SU-DHL-6 (cell line): ENCODE data around the gene AQP2.

Experiments used
- EZH2phosphoT487 ChIP-seq: fragments of 200-600 bp; sonication (generic), shearing (Covaris generic); conservative IDR thresholded peaks from 2 replicates; pipeline ENCODE4 v1.6.1; 2018; ENCODE audit warnings: mild to moderate bottlenecking, antibody characterized with exemption, low read length, moderate library complexity, mixed read lengths
- TF ChIP-seq, protein P1 (sequence below): fragments of 200-600 bp; sonication (generic); IDR thresholded peaks from one replicate; pipeline ENCODE4 v1.5.1; 2017; ENCODE audit warnings: antibody characterized with exemption, mild to moderate bottlenecking, low read length, moderate library complexity; ENCODE audit not compliant: insufficient read depth, poor library complexity, severe bottlenecking

DNA sequence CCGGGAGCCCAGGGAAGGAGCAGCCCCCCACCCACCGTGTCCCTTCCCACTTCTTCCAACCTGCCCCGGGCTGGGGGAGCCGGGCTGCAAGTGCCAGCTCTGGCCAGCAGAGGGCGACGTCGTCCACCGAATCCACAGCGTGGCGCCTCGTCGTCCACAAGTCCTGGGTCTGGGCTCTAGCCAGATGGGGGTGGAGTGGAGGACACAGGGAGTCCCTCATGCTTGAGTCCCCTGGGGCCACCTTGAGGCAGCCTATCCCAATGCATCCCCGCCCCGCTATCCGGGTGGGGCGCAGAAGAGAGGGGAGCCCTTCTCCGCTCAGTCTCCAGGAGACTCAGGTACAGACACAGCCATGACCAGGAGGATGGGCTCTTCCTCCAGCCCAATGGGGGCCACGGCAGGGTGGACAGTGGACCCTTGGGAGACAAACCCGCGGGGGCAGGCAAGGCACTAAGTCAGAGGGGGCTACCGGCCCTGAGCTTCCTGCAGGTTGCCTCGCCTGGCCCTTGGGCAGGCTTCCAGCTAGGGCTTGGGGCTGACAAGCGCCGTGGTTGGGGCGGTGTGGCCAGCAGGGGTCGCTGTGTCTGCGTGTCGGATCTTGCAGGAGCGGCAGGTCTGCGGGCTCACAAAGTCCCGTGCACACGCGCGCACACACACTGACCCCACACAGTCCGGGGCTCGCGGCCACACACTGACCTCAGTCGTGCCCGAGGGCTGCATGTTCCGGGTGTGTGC lies 16.7 kb downstream of the AQP2 start:
- TF ChIP-seq, protein P1, sequence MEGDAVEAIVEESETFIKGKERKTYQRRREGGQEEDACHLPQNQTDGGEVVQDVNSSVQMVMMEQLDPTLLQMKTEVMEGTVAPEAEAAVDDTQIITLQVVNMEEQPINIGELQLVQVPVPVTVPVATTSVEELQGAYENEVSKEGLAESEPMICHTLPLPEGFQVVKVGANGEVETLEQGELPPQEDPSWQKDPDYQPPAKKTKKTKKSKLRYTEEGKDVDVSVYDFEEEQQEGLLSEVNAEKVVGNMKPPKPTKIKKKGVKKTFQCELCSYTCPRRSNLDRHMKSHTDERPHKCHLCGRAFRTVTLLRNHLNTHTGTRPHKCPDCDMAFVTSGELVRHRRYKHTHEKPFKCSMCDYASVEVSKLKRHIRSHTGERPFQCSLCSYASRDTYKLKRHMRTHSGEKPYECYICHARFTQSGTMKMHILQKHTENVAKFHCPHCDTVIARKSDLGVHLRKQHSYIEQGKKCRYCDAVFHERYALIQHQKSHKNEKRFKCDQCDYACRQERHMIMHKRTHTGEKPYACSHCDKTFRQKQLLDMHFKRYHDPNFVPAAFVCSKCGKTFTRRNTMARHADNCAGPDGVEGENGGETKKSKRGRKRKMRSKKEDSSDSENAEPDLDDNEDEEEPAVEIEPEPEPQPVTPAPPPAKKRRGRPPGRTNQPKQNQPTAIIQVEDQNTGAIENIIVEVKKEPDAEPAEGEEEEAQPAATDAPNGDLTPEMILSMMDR = peak; percentile 87
- TF ChIP-seq EZH2phosphoT487 = no peak
